ENCODE measurements around the gene TAS2R41. TPM values are rescaled to one million over a fixed set of nuclear protein-coding genes. Genes with fewer than 3 reads are reported as not detected.

The TAS2R41 gene
- polyA plus RNA-seq, 1 donor (not counting 4 experiments of a cell fraction or from before 2014, with no cell fraction given), result not detected

GRCh38 chr7:143495851-143496250 is 18.2 kb downstream of the TAS2R41 start:
- Histone ChIP-seq H3K79me2 (ENCODE audit: control insufficient read depth, insufficient read depth, low read length) (no peaks in the 10 kb centered on the region), H4K20me1 (ENCODE audit: control insufficient read depth, extremely low read depth, insufficient read depth, low read length) (no peaks in the 10 kb centered on the region), H3K27me3 (ENCODE audit: control insufficient read depth, extremely low read depth, insufficient read depth, low read length) (no peaks in the 10 kb centered on the region), H3K9me1 (ENCODE audit: control insufficient read depth, extremely low read depth, insufficient read depth, low read length) (no peaks in the 10 kb centered on the region), H3K4me1 (ENCODE audit: control insufficient read depth, extremely low read depth, insufficient read depth, low read length) (peaks cover 10% of the 10 kb centered on the region), H3K4me2 (ENCODE audit: control insufficient read depth, extremely low read depth, insufficient read depth, low read depth, low read length) (no peak overlapping the region), H3K4me3 (ENCODE audit: control insufficient read depth in 2 of 3, extremely low read depth in 1 of 3, insufficient read depth in 2 of 3, low read depth in 1 of 3, low read length in 3 of 3) (no peak overlapping the region), H3K36me3 (ENCODE audit: control insufficient read depth in 2 of 2, extremely low read depth in 1 of 2, insufficient read depth in 2 of 2, low read length in 2 of 2) (no peaks in the 10 kb centered on the region), H3K9me3 (ENCODE audit: control insufficient read depth, low read depth, low read length) (no peaks in the 10 kb centered on the region), H3K9ac (ENCODE audit: control insufficient read depth, extremely low read depth, insufficient read depth, low read length) (no peak overlapping the region), H3K27ac (ENCODE audit: control insufficient read depth, insufficient read depth, low read length) (no peak overlapping the region), H2AFZ (ENCODE audit: control insufficient read depth, low read length) (no peak overlapping the region)
- DNase-seq (ENCODE audit: low read depth, low spot score), result no peak
- TF ChIP-seq CTCF (optimal IDR thresholded peaks at IDR 0.05 in 1 of 3, IDR thresholded peaks at IDR 0.05 in 1 of 3, conservative IDR thresholded peaks at IDR 0.05 in 1 of 3; ENCODE audit: extremely low read depth in 1 of 3, insufficient read depth in 2 of 3, low read length in 3 of 3) (no peak), EZH2 (IDR thresholded peaks at IDR 0.05; ENCODE audit: low read length) (no peak)
- dilution Hi-C loops (cut with MboI; ENCODE audit: extremely low pct_ligation_motif_present, low sequenced_read_pairs), result no loop called here
- FAIRE-seq, result no peak

DNA sequence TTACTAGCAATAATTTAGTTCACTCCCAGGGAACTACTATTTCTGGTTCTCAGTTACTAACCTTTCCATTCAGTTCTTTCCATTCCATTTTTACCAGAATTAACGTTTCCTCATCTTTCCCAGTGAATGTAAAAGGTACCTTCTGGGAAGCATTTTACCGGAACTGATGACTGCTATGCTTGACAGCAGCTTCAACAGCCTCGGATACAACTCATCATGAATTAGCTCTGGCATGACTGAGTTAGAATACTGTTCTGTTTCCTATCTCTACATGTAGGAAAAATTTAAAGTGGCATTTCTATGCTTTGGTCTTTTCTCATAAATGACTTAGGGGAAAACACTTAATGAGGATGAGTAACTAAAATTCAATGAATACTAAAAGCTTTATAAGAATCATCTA is 18.6 kb downstream of the TAS2R41 start:
- peaks cover 10% of the 10 kb centered on the region for H3K4me1 ChIP-seq (ENCODE audit: control insufficient read depth, extremely low read depth, insufficient read depth, low read length)
- no peak overlapping the region for H3K4me2 ChIP-seq (ENCODE audit: control insufficient read depth, extremely low read depth, insufficient read depth, low read depth, low read length)
- H3K9ac ChIP-seq (ENCODE audit: control insufficient read depth, extremely low read depth, insufficient read depth, low read length), result no peak overlapping the region
- no peaks in the 10 kb centered on the region for H3K36me3 ChIP-seq (ENCODE audit: control insufficient read depth in 2 of 2, extremely low read depth in 1 of 2, insufficient read depth in 2 of 2, low read length in 2 of 2)
- no peak for DNase-seq (ENCODE audit: low read depth, low spot score)
- H2AFZ ChIP-seq (ENCODE audit: control insufficient read depth, low read length), result no peak overlapping the region
- H3K79me2 ChIP-seq (ENCODE audit: control insufficient read depth, insufficient read depth, low read length), result no peaks in the 10 kb centered on the region
- H3K9me3 ChIP-seq (ENCODE audit: control insufficient read depth, low read depth, low read length), result no peaks in the 10 kb centered on the region
- H3K27ac ChIP-seq (ENCODE audit: control insufficient read depth, insufficient read depth, low read length), result no peak overlapping the region
- no peak overlapping the region for H3K4me3 ChIP-seq (ENCODE audit: control insufficient read depth in 2 of 3, extremely low read depth in 1 of 3, insufficient read depth in 2 of 3, low read depth in 1 of 3, low read length in 3 of 3)
- no peaks in the 10 kb centered on the region for H3K9me1 ChIP-seq (ENCODE audit: control insufficient read depth, extremely low read depth, insufficient read depth, low read length)
- no peaks in the 10 kb centered on the region for H3K27me3 ChIP-seq (ENCODE audit: control insufficient read depth, extremely low read depth, insufficient read depth, low read length)
- dilution Hi-C loops (cut with MboI; ENCODE audit: extremely low pct_ligation_motif_present, low sequenced_read_pairs), result no loop called here
- no peak for FAIRE-seq
- TF ChIP-seq EZH2 (IDR thresholded peaks at IDR 0.05; ENCODE audit: low read length), result no peak
- TF ChIP-seq CTCF (optimal IDR thresholded peaks at IDR 0.05 in 1 of 3, IDR thresholded peaks at IDR 0.05 in 1 of 3, conservative IDR thresholded peaks at IDR 0.05 in 1 of 3; ENCODE audit: extremely low read depth in 1 of 3, insufficient read depth in 2 of 3, low read length in 3 of 3), result no peak
- no peaks in the 10 kb centered on the region for H4K20me1 ChIP-seq (ENCODE audit: control insufficient read depth, extremely low read depth, insufficient read depth, low read length)
